Occipital lobe (tissue), 2 donors: ENCODE measurements around the gene PRKCH. TPM values are rescaled to one million over a fixed set of nuclear protein-coding genes. Genes with fewer than 3 reads are reported as not detected.
"Not testable (repeated sequence)": the region's sequence is repeated elsewhere in the genome, so short reads cannot be mapped to it uniquely, and the experiment has no call there.

Experiments
- DNase-seq: peaks from one replicate; lab custom pipeline; 2025; lab: John Stamatoyannopoulos, UW
- total RNA-seq: library from RNA; depleted of rRNA; stranded (reverse); fragments of >200 nt; gene quantifications from one replicate; pipeline ENCODE4 v1.2.3, GENCODE V29; 2014

The PRKCH gene
- total RNA-seq, 1 donor from 2014 or later = 21.2 TPM

DNA sequence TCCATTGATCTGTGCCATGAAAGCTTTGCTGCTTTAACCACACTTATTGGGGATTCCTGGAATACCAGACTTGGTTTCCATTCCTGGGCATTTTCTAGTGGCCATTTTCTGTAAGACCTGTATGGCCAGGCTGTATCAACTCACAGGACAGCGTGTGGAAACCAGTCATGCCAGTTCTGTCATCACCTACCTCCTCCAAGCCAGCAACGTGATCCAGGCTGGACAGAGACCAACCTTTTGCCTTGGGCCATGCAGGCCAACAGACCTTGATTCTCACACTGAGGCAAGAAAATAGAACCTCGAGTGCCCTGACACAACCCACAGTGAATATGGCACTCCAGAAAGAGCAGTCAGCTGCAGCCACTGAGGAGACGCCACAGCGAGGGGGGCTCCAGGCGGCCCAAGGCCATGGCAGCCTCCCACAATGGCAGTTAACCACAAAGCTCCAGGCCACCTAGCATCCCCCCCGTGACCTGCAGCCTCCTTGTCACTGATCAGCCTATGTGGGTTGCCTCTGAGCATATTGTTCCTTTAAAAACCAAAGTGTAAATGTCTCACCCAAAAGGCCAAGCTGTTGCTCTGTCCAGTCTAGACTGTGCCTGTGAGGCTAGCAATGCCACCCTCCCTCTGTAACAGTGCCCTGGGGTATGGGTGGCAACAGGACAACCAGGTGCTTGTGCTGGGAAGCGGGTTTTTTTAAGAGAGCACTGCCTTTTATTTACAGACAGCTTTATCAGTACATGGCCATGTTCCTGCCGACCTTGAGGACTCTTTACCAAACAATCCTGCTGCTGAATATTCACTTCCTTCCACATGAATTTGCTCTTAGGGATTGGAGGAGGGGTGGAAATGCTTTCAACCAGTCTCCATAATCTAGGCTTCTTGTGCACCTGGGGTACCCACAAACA is 205.3 kb downstream of the PRKCH start:
- no peak for DNase-seq

DNA sequence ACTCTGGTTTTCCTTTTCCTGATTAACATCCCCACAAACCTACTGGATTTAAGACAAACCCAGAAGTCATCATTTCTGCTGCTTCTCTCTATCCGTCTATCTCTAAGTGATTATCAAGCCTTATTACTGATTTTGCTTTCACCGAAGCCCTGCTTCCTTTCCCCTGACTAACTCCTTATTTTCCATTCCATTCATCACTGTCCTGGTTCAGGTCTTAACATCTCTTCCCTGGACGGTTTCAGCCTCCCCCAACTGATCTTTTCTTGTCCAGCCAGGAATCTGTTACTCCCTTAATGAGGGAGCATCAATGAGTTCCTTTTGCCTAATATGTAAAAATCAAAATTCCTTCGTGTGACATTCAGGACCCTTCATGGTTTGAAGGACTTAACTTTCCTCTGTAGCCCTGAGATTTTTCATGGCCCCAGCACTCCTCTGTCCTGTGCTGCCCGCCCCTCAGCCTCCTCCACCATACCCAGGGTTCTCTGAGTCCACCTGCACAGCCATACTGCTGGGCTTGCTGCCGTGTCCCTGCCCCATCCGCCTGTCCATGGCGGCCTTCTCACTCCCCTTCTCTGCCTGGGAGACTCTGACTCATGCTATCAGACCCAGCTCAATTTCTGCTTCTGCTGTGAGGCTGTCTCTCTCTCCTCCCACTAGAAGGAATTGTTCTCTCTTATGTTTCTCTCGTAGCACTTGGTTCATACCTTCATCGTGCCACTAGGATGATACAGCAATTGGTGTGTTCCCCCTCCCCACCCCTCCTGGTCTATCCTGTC is 206.1 kb downstream of the PRKCH start:
- DNase-seq = no peak

DNA sequence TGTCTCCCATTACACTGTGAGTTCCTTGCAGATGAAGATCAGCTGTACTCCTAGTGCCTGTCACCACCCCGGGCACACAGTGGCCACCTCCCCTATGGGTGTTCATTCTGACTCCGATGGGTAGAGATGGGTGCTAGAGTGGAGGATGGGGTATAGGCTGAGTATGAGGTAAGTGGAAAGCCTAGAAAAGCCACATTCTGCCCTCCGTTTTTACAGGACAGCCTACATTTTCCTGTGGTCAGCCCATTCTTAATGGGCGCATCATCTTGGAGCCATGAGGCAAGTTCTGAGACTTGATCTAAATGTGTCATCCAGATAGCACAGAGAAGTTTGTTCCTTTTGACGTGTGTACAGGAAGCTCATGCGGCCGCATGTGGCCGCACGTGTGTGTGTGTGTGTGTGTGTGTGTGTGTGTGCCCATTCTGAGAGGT is 207.2 kb downstream of the PRKCH start:
- no peak for DNase-seq

- not testable (repeated sequence) for DNase-seq
These were observed 208.0 kb downstream of the PRKCH start for GRCh38 chr14:61529360-61529759.

GRCh38 chr14:61530296-61530695 is 208.9 kb downstream of the PRKCH start:
- no peak for DNase-seq

DNA sequence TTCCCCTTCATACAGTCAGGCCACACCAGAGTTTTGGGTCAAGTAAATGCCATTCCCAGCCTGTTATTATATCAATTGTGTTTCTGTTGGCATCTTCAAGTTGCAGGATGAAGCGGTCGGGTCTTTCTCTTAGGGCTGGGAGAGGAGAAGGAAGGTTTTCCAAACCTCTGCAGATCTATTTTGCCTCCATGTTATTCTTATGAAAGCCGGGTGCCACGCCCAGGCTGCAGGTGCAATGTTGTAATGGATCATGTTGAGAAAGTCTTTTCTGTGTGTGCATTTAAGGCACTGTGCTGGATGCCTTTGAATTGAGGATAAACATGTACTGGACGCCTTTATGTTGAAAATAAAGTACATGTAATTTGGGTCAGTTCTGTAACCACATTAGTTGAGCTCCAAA is 209.5 kb downstream of the PRKCH start:
- DNase-seq = no peak

DNA sequence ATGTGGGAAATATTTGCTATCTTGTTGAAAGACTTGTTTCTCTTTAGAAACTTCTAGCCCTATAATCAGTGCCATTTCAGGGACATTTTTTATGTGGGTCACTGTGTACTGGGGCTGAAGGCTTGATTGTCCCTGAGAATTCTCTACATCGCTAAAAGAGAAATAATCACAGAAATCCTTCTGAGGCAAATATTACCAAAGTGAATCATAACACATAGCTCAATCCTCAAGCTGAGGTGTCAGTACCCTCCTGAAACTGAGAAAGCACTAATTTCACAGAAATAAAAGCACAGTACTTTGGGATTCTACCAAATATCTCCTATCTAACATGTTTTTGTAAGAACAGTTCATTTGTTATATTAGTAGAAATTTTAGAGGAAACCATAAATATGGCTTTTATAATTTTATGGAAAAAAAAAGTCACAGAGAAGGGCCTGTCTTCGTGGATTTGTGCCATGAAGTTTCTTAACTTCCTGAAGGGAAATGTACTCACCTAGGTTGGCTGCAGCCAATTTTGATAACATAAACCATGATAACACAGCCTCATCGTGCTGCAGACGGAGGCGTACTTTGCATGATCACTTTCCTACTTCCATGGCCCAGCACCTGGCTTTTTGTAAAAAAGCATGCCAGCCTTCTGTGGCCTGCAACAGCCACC is 210.2 kb downstream of the PRKCH start:
- no peak for DNase-seq

DNA sequence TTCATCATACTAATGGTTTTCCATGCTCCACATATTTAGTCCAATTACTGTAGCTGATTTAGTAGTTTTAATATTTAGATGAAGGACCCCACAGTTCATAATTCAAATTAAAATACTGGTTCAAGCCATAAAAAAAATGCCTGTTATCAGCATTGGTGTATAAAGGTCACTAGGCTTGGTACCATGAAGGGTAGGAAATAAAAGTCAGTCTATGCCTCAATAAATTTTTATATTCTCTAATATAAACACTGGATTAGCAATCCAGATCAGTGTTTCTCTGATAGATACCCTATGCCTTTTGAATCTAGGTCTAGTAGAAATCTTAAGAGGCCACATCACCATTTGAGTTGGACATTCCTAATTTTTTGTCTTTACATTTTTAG is 210.7 kb downstream of the PRKCH start:
- no peak for DNase-seq

- no peak for DNase-seq
These were observed 211.4 kb downstream of the PRKCH start for GRCh38 chr14:61532763-61533162.

- DNase-seq = no peak
These were observed 212.3 kb downstream of the PRKCH start for GRCh38 chr14:61533513-61534255.

DNA sequence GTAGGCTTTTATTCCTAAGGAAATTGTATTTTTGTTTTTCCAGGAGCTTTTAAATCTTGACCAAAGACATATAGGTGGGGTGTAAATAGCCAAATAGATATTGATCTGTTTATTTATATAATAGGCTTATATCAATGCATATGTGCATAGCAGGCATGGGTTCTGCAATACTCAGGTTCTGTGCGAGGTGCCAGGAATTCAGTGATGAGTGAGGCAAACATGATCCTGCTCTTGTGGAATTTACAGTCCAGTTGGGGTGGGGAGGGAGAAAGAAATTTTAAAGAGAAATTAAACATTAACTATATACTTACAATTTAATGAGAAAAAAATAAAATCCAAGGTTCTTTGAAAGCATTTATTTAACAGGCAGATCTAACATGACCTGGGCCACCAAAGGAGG is 213.7 kb downstream of the PRKCH start:
- DNase-seq = no peak

GRCh38 chr14:61535458-61535857 is 214.1 kb downstream of the PRKCH start:
- no peak for DNase-seq

DNA sequence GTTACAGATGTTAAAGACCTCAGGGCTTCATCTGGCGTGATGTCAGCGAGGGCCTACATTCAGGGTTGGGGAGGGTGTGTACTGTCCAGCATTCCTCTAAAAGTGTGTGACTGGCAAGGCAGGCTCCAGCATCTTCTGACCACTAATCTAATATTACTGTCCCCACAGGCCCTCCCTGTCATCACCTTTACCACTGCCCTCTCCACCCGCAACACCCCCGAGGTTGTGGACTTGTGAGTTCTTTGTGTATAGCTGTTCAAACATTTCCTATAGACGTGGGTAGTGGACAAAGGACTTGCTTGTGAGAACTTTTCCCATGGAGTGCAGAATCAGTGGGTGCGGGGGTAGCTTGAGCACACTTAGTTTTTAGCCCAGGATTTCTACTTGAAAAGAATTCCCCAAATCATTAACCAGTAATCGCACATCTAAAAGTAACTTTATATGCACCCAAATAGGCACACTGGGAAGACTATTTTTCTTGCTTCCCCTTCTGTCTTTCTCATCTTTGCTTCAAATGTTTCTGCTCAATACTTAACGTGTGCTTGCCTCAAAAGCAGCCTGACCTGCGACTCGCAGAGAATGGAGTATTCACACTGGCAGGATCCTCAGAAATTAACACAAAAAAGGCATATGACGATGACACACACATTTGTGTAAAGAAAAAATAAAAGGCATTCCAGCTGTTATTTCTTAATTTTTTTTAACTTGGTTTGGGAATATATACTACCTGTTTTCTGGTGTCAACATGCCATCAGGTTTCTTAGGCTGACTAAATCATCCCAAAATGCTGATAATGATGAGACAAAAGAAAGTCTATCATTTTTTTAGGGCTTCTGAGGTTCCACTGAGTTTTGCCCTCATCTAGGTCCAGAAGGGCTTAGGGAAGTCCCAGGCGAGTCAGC is 215.5 kb downstream of the PRKCH start:
- no peak for DNase-seq

DNA sequence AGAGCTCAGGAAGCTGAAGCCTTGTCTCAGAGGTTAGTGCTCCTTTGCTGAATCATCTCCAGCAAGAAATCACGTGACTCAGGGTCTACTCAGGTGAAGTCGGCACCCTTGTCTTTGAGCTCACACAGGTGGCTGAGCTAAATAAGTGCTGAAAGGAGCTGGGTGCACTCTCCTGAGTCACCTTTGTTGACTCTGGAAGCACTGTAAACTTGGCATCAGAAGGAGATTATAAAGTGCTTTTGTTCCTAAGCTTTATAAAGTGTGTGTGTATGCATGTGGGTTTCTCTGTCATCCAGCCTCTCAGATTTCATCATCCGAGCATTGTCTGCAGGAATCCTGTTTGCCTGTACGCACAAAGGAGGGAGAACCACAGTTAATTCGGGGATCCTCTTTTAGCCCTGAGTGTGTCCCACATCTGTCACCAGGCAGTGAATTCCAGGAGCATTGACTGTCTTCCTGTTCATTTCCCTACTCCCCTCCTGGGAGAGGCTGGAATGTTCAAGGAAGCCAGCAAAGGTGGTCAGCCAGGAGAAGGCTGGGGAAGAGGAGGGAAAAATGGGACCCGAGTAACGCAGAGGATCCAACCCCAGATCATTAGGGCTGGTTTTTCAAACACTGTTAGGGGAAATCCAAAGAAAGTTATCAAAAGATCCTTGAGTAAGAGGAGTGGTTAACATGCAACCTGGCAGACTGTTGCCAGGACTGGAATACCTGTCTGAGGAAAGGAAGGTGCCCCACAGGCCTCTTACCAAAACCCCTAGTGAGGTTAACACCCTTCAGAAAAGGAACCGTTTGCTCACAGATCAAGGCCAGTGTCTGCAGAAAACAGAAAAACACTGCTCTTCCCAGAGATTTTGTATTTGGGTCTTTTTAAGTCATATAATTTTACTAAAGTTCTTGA is 216.4 kb downstream of the PRKCH start:
- no peak for DNase-seq

- no peak for DNase-seq
These were observed 217.2 kb downstream of the PRKCH start for GRCh38 chr14:61538464-61539022.

DNA sequence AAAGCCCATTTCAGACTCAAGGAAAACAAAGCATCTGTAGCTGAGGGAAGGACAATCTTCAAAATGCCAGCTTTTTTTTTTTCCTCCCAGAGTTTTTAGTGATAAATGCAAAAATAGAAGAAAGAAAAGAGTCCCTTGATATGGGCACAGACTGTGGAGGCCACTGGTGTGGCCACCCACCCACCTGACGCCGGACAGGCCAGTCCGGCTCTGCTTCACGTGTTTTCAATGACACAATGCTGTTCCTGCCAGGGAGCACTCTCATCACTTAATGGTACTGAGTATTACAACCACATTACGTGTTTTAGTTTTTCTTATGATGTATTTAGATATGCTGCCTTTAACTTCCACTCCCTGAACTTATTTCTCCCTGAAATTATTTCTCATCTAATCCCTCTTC is 218.3 kb downstream of the PRKCH start:
- no peak for DNase-seq

GRCh38 chr14:61540931-61541330 is 219.6 kb downstream of the PRKCH start:
- no peak for DNase-seq

DNA sequence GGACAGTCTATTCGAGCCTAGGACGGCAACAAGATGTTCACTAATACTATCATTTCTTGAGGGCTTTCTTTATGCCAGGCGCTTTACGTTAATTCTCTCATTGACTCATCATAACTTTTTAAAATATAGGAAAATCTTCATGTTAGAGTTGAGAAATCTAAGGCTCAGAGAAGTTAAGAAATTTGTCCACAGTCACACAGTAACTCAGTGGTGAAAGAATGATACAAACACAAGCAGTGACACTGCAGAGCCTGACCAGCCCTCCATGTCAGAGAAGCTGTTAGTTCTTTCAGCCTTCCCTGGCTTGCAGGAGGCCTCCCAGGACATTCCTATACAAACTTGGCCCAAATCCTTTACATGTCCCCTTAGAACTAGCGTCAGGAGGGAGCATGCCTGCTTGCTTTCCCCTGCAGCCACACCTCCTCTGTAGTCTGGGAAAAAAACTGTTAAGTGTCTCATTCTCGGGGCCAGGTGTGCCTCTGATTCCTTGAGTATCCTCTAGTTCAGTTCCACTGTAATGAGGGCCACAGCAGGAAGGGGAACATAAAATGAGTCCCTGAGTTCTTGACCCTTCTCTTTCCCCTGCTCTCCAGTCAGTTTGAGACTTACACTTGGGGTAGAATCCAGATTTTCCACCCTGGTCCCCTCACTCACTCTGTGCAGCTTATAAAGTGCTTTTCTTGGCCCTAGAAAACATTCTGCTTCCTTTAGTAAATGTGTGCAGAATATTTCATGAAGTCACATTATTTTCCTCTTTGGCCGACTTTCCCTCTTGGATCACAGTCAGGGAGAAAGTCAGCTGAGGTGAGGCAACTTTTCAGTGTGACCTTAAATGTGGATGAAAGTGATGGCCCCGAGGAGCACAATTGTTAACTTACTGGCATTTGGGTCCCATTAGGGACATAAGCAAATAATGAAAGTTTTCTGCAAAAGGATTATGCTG is 221.7 kb downstream of the PRKCH start:
- no peak for DNase-seq
